Neural crest cell (in vitro differentiated cells): ENCODE measurements around the gene MAP4K1. TPM values are rescaled to one million over a fixed set of nuclear protein-coding genes. Genes with fewer than 3 reads are reported as not detected.

Source experiments
- DNase-seq: peaks from one replicate; pipeline ENCODE4 v3.0.0; 2021; ENCODE audit warnings: low read depth, mixed read lengths, low spot score
- H3K27ac Mint-ChIP-seq: one replicate; pipeline ENCODE4 v1.8.0; 2021; ENCODE audit warnings: mild to moderate bottlenecking, mixed read lengths; ENCODE audit not compliant: unreplicated experiment
- H3K27me3 Mint-ChIP-seq: 2 replicates; pipeline ENCODE4 v1.8.0; 2021; ENCODE audit warnings: low read depth, mild to moderate bottlenecking, mixed read lengths
- H3K36me3 Mint-ChIP-seq: 2 replicates; pipeline ENCODE4 v1.8.0; 2021; ENCODE audit warnings: low read depth, mild to moderate bottlenecking, mixed read lengths
- H3K4me1 Mint-ChIP-seq: 2 replicates; pipeline ENCODE4 v1.8.0; 2021; ENCODE audit warnings: mixed read lengths
- H3K4me3 Mint-ChIP-seq: one replicate; pipeline ENCODE4 v1.8.0; 2021; ENCODE audit warnings: mild to moderate bottlenecking, mixed read lengths
- H3K9me3 Mint-ChIP-seq: 2 replicates; pipeline ENCODE4 v1.8.0; 2021; ENCODE audit warnings: mixed read lengths
- long read RNA-seq: library from polyadenylated mRNA; unstranded; transcript quantifications from one replicate; pipeline ENCODE4 v2.0.0, GENCODE V29; 2020
- total RNA-seq: library from RNA; stranded (reverse); gene quantifications from 2 replicates; pipeline ENCODE4 v1.2.1, GENCODE V29; 2021
- TF ChIP-seq, protein P1 (sequence below): fragments of 200-600 bp; sonication (generic); conservative IDR thresholded peaks from 2 replicates; pipeline ENCODE4 v1.5.0; 2021; ENCODE audit warnings: antibody characterized with exemption, mild to moderate bottlenecking

The MAP4K1 gene
- total RNA-seq = 1.5 and 3.4 TPM in 2 replicates
- long read RNA-seq = 0 reads

DNA sequence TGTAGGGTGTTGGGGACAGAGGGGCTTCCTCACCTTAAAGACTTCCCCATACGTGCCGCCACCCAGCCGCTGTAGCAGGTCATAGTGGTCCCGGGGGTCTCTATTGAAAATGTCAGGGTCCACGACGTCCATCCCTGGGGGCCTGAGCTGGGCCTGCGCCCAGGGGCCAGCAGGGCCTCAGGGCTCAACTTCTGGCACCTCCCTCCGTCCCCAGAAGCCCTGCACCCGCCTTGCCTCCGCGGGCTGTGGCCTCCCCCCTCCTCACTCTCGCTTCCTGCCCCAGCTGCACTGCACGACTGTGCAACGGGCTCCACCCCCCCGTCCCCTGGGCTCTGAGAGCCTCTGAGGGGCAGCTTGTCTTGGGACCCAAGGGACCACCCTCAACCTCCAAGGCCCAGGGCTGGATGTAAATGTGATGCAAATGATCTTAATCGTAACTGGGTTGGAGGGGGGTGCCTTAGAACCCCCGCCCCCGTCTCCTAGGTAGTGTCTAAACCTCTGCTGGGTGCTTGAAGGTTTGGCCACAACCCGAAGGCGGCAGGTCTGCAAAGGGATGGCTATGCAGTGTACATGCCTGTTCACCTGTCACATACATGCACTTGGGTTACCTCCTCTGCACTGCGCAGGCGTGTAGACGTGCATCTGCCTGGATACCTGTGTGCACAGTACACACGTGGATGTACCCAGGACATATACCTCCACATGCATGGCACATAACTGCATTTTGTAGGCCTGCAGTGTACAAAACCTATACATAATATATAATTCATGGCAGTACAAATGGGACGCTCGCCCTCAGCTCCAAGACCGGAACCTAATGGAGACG lies at the start of gene MAP4K1:
Gene MAP4K1, minus strand, starts transcription at position 190 of the 826 bp plus-strand sequence. Its CDS starts 58 bp downstream, at position 132.
- TF ChIP-seq, protein P1, sequence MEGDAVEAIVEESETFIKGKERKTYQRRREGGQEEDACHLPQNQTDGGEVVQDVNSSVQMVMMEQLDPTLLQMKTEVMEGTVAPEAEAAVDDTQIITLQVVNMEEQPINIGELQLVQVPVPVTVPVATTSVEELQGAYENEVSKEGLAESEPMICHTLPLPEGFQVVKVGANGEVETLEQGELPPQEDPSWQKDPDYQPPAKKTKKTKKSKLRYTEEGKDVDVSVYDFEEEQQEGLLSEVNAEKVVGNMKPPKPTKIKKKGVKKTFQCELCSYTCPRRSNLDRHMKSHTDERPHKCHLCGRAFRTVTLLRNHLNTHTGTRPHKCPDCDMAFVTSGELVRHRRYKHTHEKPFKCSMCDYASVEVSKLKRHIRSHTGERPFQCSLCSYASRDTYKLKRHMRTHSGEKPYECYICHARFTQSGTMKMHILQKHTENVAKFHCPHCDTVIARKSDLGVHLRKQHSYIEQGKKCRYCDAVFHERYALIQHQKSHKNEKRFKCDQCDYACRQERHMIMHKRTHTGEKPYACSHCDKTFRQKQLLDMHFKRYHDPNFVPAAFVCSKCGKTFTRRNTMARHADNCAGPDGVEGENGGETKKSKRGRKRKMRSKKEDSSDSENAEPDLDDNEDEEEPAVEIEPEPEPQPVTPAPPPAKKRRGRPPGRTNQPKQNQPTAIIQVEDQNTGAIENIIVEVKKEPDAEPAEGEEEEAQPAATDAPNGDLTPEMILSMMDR = no peak
- Mint-ChIP-seq H3K27me3 (no peaks in the 10 kb centered on the region), H3K9me3 (no peaks in the 10 kb centered on the region), H3K27ac (peak within 1 kb of the TSS; percentile 94), H3K36me3 (peaks cover 7% of the 10 kb centered on the region), H3K4me1 (peaks cover 20% of the 10 kb centered on the region), H3K4me3 (peak within 1 kb of the TSS; percentile 99)
- no peak for DNase-seq

GRCh38 chr19:38666663-38667511 lies 49.1 kb upstream of the MAP4K1 start:
- DNase-seq = no peak
- Mint-ChIP-seq H3K27ac (peak overlapping the region; percentile 92), H3K4me1 (peaks cover 87% of the 10 kb centered on the region), H3K9me3 (no peaks in the 10 kb centered on the region), H3K36me3 (no peaks in the 10 kb centered on the region), H3K4me3 (peak overlapping the region; percentile 44), H3K27me3 (no peaks in the 10 kb centered on the region)
- TF ChIP-seq, protein P1 = no peak

GRCh38 chr19:38665950-38666662 lies 48.4 kb upstream of the MAP4K1 start:
- peaks cover 83% of the 10 kb centered on the region for H3K4me1 Mint-ChIP-seq
- no peaks in the 10 kb centered on the region for H3K27me3 Mint-ChIP-seq
- peak overlapping the region; percentile 67 for H3K27ac Mint-ChIP-seq
- H3K4me3 Mint-ChIP-seq = peak overlapping the region; percentile 54
- DNase-seq = no peak
- H3K36me3 Mint-ChIP-seq = no peaks in the 10 kb centered on the region
- TF ChIP-seq, protein P1 = no peak
- no peaks in the 10 kb centered on the region for H3K9me3 Mint-ChIP-seq

- Mint-ChIP-seq H3K36me3 (no peaks in the 10 kb centered on the region), H3K4me3 (peak overlapping the region; percentile 54), H3K27ac (peak overlapping the region; percentile 67), H3K9me3 (no peaks in the 10 kb centered on the region), H3K27me3 (no peaks in the 10 kb centered on the region), H3K4me1 (peaks cover 83% of the 10 kb centered on the region)
- TF ChIP-seq, protein P1 = no peak
- DNase-seq = no peak
These were observed 47.6 kb upstream of the MAP4K1 start for GRCh38 chr19:38665219-38665931.
